MCF 10A (cell line): ENCODE data around the gene VWA5A. TPM values are rescaled to one million over a fixed set of nuclear protein-coding genes. Genes with fewer than 3 reads are reported as not detected.
"Not testable (repeated sequence)": the region's sequence is repeated elsewhere in the genome, so short reads cannot be mapped to it uniquely, and the experiment has no call there.

Experiments used
- BruUV-seq: library from RNA; stranded (reverse); fragments of 400-500 nt; replicated peaks from 2 replicates; lab custom pipeline; 2021; lab: Mats Ljungman, UMichigan
- CTCF ChIA-PET: fragments of 300-600 bp; sonication (Branson Sonifier 250); formaldehyde crosslinking; extraction: SDS; loops from one replicate; lab custom pipeline; 2021; ENCODE audit warnings: antibody characterized with exemption, inconsistent platforms; lab: Yijun Ruan, JAX
- POLR2A ChIA-PET: fragments of 300-600, 350-650 bp; sonication (Branson Sonifier 250); formaldehyde crosslinking; extraction: SDS; loops from one replicate; lab custom pipeline; 2020; ENCODE audit warnings: antibody characterized with exemption, inconsistent platforms; lab: Yijun Ruan, JAX
- DNase-seq: peaks from one replicate; pipeline ENCODE4 v3.0.0-alpha.2; 2018; ENCODE audit not compliant: unreplicated experiment
- H3K27ac Mint-ChIP-seq: one replicate; pipeline ENCODE4 v1.8.0; 2022; ENCODE audit warnings: mild to moderate bottlenecking, low read depth, mixed read lengths; ENCODE audit not compliant: unreplicated experiment
- H3K27me3 Mint-ChIP-seq: one replicate; pipeline ENCODE4 v1.8.0; 2022; ENCODE audit warnings: mixed read lengths; ENCODE audit not compliant: insufficient read depth, unreplicated experiment
- H3K36me3 Mint-ChIP-seq: one replicate; pipeline ENCODE4 v1.8.0; 2022; ENCODE audit warnings: mild to moderate bottlenecking, moderate library complexity, mixed read lengths; ENCODE audit not compliant: insufficient read depth, unreplicated experiment
- H3K4me1 Mint-ChIP-seq: one replicate; pipeline ENCODE4 v1.8.0; 2022; ENCODE audit warnings: mixed read lengths; ENCODE audit not compliant: insufficient read depth, unreplicated experiment
- H3K4me3 Mint-ChIP-seq: one replicate; pipeline ENCODE4 v1.8.0; 2022; ENCODE audit warnings: mild to moderate bottlenecking, moderate library complexity, mixed read lengths; ENCODE audit not compliant: unreplicated experiment
- H3K9me3 Mint-ChIP-seq: one replicate; pipeline ENCODE4 v1.8.0; 2022; ENCODE audit warnings: mixed read lengths; ENCODE audit not compliant: unreplicated experiment
- CTCF ChIP-seq: fragments of 200-600 bp; IDR thresholded peaks from one replicate; pipeline ENCODE4 v1.8.0; 2022; ENCODE audit warnings: antibody characterized with exemption, mild to moderate bottlenecking; ENCODE audit not compliant: unreplicated experiment
- intact Hi-C: fragments of 100-400 bp; cut with micrococcal nuclease; formaldehyde crosslinking; loops from 2 replicates; pipeline ENCODE4 v1.14.1; 2022
- total RNA-seq: library from RNA; stranded (reverse); gene quantifications from 2 replicates; pipeline ENCODE4 v1.2.3, GENCODE V29; 2022

Gene VWA5A
- total RNA-seq, 1 experiment from 2014 or later, result 7.9 TPM

- intact Hi-C loops, result no loop called here
- Mint-ChIP-seq H3K27ac (no peak overlapping the region), H3K27me3 (no peaks in the 10 kb centered on the region), H3K9me3 (no peaks in the 10 kb centered on the region), H3K36me3 (peaks cover 54% of the 10 kb centered on the region), H3K4me1 (no peaks in the 10 kb centered on the region), H3K4me3 (no peak overlapping the region)
- TF ChIP-seq CTCF, result no peak
- CTCF ChIA-PET, result interaction anchor here (0.9 kb wide), 1 partner anchor 1490 kb away, joined by 3 read pairs; no protein-coding TSS in a partner anchor
- POLR2A ChIA-PET, result interaction anchor here (0.8 kb wide), 1 partner anchor 9 kb away, joined by 4 read pairs; the partner anchor contains the start of gene VWA5A
- no peak for DNase-seq
- no TSS peak for BruUV-seq
These were observed 8.4 kb downstream of the VWA5A start for GRCh38 chr11:124123622-124124021.

- BruUV-seq, H3K4me1 Mint-ChIP-seq, POLR2A ChIA-PET, H3K27ac Mint-ChIP-seq, H3K27me3 Mint-ChIP-seq, intact Hi-C loops, H3K9me3 Mint-ChIP-seq, H3K4me3 Mint-ChIP-seq, DNase-seq: not testable (repeated sequence)
- peaks cover 26% of the 10 kb centered on the region for H3K36me3 Mint-ChIP-seq
- CTCF ChIA-PET, result interaction anchor here (1.1 kb wide), 1 partner anchor 56 kb away, joined by 4 read pairs; no protein-coding TSS in a partner anchor
These were observed 11.9 kb downstream of the VWA5A start for GRCh38 chr11:124127134-124127533.

GRCh38 chr11:124143034-124143433, 27.8 kb downstream of the VWA5A start:
- Mint-ChIP-seq H3K4me1 (no peaks in the 10 kb centered on the region), H3K9me3 (no peaks in the 10 kb centered on the region), H3K4me3 (no peak overlapping the region), H3K27me3 (no peaks in the 10 kb centered on the region), H3K36me3 (no peaks in the 10 kb centered on the region), H3K27ac (no peak overlapping the region)
- no TSS peak for BruUV-seq
- DNase-seq, result no peak
- ChIA-PET CTCF (no interaction called here), POLR2A (no interaction called here)
- no peak for TF ChIP-seq CTCF
- intact Hi-C loops, result no loop called here

GRCh38 chr11:124147951-124148350, 32.7 kb downstream of the VWA5A start:
- TF ChIP-seq CTCF, result no peak
- no peak overlapping the region for H3K4me3 Mint-ChIP-seq
- BruUV-seq, result no TSS peak

GRCh38 chr11:124150684-124151083, 35.4 kb downstream of the VWA5A start:
- H3K4me1 Mint-ChIP-seq, result no peaks in the 10 kb centered on the region
- CTCF ChIA-PET, result no interaction called here
- POLR2A ChIA-PET, result no interaction called here
- H3K4me3 Mint-ChIP-seq, result no peak overlapping the region
- peaks cover 14% of the 10 kb centered on the region for H3K27me3 Mint-ChIP-seq
- no peaks in the 10 kb centered on the region for H3K9me3 Mint-ChIP-seq
- no peak for TF ChIP-seq CTCF
- no TSS peak for BruUV-seq
- intact Hi-C loops, result no loop called here
- DNase-seq, result no peak
- no peak overlapping the region for H3K27ac Mint-ChIP-seq
- no peaks in the 10 kb centered on the region for H3K36me3 Mint-ChIP-seq

More at GRCh38 chr11:124147951-124148350, 32.7 kb downstream of the VWA5A start:
- Mint-ChIP-seq H3K9me3 (no peaks in the 10 kb centered on the region), H3K27ac (no peak overlapping the region), H3K27me3 (no peaks in the 10 kb centered on the region), H3K4me1 (no peaks in the 10 kb centered on the region), H3K36me3 (no peaks in the 10 kb centered on the region)
- intact Hi-C loops, result no loop called here
- POLR2A ChIA-PET, result no interaction called here
- no peak for DNase-seq
- CTCF ChIA-PET, result no interaction called here
